GM23338 (cell line): ENCODE data around the gene HADHB. TPM values are rescaled to one million over a fixed set of nuclear protein-coding genes. Genes with fewer than 3 reads are reported as not detected.

Source experiments
- ATAC-seq: fragments of 200-7000 bp; cut with Tn5 transposase; 3 replicates; pipeline ENCODE4 v1.9.1; 2020
- DNase-seq: peaks from one replicate; pipeline ENCODE4 v3.0.0-alpha.2; 2015; ENCODE audit warnings: low spot score
- H2AFZ ChIP-seq: fragments of 200-600 bp; sonication (generic); 2 replicates; pipeline ENCODE4 v1.8.0; 2016; ENCODE audit warnings: antibody characterized with exemption, mild to moderate bottlenecking, moderate library complexity
- H3F3A ChIP-seq: fragments of 200-600 bp; sonication (generic); replicated peaks from 2 replicates; pipeline ENCODE4 v1.8.0; 2017; ENCODE audit warnings: antibody characterized with exemption, mixed run types, low read depth
- H3K27ac ChIP-seq: fragments of 200-600 bp; sonication (generic); 2 replicates; pipeline ENCODE4 v1.6.1; 2016; ENCODE audit warnings: low read depth
- H3K27me3 ChIP-seq: fragments of 200-600 bp; sonication (generic); 2 replicates; pipeline ENCODE4 v1.8.0; 2016; ENCODE audit warnings: mild to moderate bottlenecking, mixed run types, moderate library complexity; ENCODE audit not compliant: insufficient read depth
- H3K36me3 ChIP-seq: fragments of 200-600 bp; sonication (generic); 2 replicates; pipeline ENCODE4 v1.8.0; 2016; ENCODE audit warnings: mild to moderate bottlenecking; ENCODE audit not compliant: insufficient read depth
- H3K4me1 ChIP-seq: fragments of 200-600 bp; sonication (generic); 2 replicates; pipeline ENCODE4 v1.8.0; 2016; ENCODE audit warnings: mild to moderate bottlenecking, moderate library complexity; ENCODE audit not compliant: insufficient read depth
- H3K4me2 ChIP-seq: fragments of 200-600 bp; sonication (generic); 2 replicates; pipeline ENCODE4 v1.7.1; 2017; ENCODE audit warnings: mixed run types
- H3K4me3 ChIP-seq: fragments of 200-600 bp; sonication (generic); 2 replicates; pipeline ENCODE4 v1.6.1; 2016; ENCODE audit warnings: mixed run types
- H3K79me2 ChIP-seq: fragments of 200-600 bp; sonication (generic); replicated peaks from 2 replicates; pipeline ENCODE4 v1.8.0; 2017; ENCODE audit warnings: mild to moderate bottlenecking; ENCODE audit not compliant: insufficient read depth
- H3K9me2 ChIP-seq: fragments of 200-600 bp; sonication (generic); 2 replicates; pipeline ENCODE4 v1.8.0; 2017; ENCODE audit not compliant: insufficient read depth
- H4K20me1 ChIP-seq: fragments of 200-600 bp; sonication (generic); replicated peaks from 2 replicates; pipeline ENCODE4 v1.8.0; 2017; ENCODE audit warnings: mild to moderate bottlenecking; ENCODE audit not compliant: insufficient read depth
- H3K27ac Mint-ChIP-seq: 2 replicates; pipeline ENCODE4 v1.8.0; 2020; ENCODE audit warnings: inconsistent platforms, mild to moderate bottlenecking, moderate library complexity, mixed read lengths
- H3K27me3 Mint-ChIP-seq: 3 replicates; pipeline ENCODE4 v1.8.0; 2022; ENCODE audit warnings: low read depth, mild to moderate bottlenecking, moderate library complexity, mixed read lengths, inconsistent platforms; ENCODE audit not compliant: insufficient read depth, poor library complexity
- H3K36me3 Mint-ChIP-seq: 3 replicates; pipeline ENCODE4 v1.8.0; 2021; ENCODE audit warnings: low read depth, mild to moderate bottlenecking, inconsistent platforms, moderate library complexity, mixed read lengths
- H3K4me1 Mint-ChIP-seq: 3 replicates; pipeline ENCODE4 v1.8.0; 2020; ENCODE audit warnings: mild to moderate bottlenecking, inconsistent platforms, mixed read lengths
- H3K4me3 Mint-ChIP-seq: 3 replicates; pipeline ENCODE4 v1.8.0; 2021; ENCODE audit warnings: moderate library complexity, mild to moderate bottlenecking, inconsistent platforms, mixed read lengths
- H3K9me3 Mint-ChIP-seq: 3 replicates; pipeline ENCODE4 v1.8.0; 2020; ENCODE audit warnings: moderate library complexity, mild to moderate bottlenecking, inconsistent platforms, mixed read lengths
- EZH2 ChIP-seq: fragments of 200-600 bp; sonication (generic); IDR thresholded peaks from one replicate; pipeline ENCODE4 v1.8.0; 2017; ENCODE audit warnings: antibody characterized with exemption, mild to moderate bottlenecking, low read depth; ENCODE audit not compliant: unreplicated experiment
- EZH2phosphoT487 ChIP-seq: fragments of 200-600 bp; sonication (generic); IDR thresholded peaks from one replicate; pipeline ENCODE4 v1.8.1; 2018; ENCODE audit warnings: antibody characterized with exemption; ENCODE audit not compliant: unreplicated experiment
- POLR2AphosphoS5 ChIP-seq: IDR thresholded peaks from 2 replicates; pipeline ENCODE4 v1.6.1; 2016; ENCODE audit warnings: antibody characterized with exemption, low read depth
- REST ChIP-seq: IDR thresholded peaks from one replicate; pipeline ENCODE4 v1.6.1; 2018; ENCODE audit warnings: antibody characterized with exemption; ENCODE audit not compliant: unreplicated experiment
- ZNF331 ChIP-seq: fragments of 250-450 bp; sonication (Bioruptor Pico); IDR thresholded peaks from 2 replicates; pipeline ENCODE4 v1.5.0; 2020; ENCODE audit warnings: low read depth, mild to moderate bottlenecking, moderate library complexity
- ZNF462 ChIP-seq: fragments of 250-450 bp; sonication (Bioruptor Pico); IDR thresholded peaks from 2 replicates; pipeline ENCODE4 v1.5.0; 2020; ENCODE audit warnings: mild to moderate bottlenecking, moderate library complexity
- polyA plus RNA-seq: library from polyadenylated mRNA; unstranded; fragments of >200 nt; fragmentation: Nextera tagmentation; extraction: Ambion mirVana; gene quantifications from 2 replicates; pipeline ENCODE4 v1.2.1, GENCODE V29; 2016
- total RNA-seq: library from RNA; depleted of rRNA; stranded (reverse); fragments of >200 nt; shearing (Covaris generic); gene quantifications from 2 replicates; pipeline ENCODE4 v1.2.3, GENCODE V29; 2014

The HADHB gene
- total and polyA plus RNA-seq, 2 experiments from 2014 or later: 41.1 to 43.4 TPM

- TF ChIP-seq ZNF462 (CRISPR knock-in tag): no peak
- no peak for TF ChIP-seq REST
These were observed 30.0 kb upstream of the HADHB start (continued) for GRCh38 chr2:26214759-26215158.

- no peaks in the 10 kb centered on the region for H3K4me1 ChIP-seq
- H3K27me3 ChIP-seq: no peaks in the 10 kb centered on the region
- no peak overlapping the region for H2AFZ ChIP-seq
- H3K4me2 ChIP-seq: no peak overlapping the region
- ATAC-seq (no peak), DNase-seq (no peak)
- Mint-ChIP-seq H3K27ac (no peak overlapping the region), H3K36me3 (peaks cover 47% of the 10 kb centered on the region), H3K9me3 (no peaks in the 10 kb centered on the region), H3K4me3 (no peak overlapping the region), H3K4me1 (no peaks in the 10 kb centered on the region), H3K27me3 (peaks cover 2% of the 10 kb centered on the region)
- H3K36me3 ChIP-seq: peaks cover 39% of the 10 kb centered on the region
- H3F3A ChIP-seq: no peaks in the 10 kb centered on the region
- H4K20me1 ChIP-seq: peaks cover 12% of the 10 kb centered on the region; the same call in 1 of the 2 replicates
- no peak overlapping the region for H3K27ac ChIP-seq
- H3K4me3 ChIP-seq: no peak overlapping the region
- H3K9me2 ChIP-seq: no peaks in the 10 kb centered on the region
- no peaks in the 10 kb centered on the region for H3K79me2 ChIP-seq
- no peak for TF ChIP-seq ZNF331 (CRISPR knock-in tag)
- no peak for TF ChIP-seq ZNF462 (CRISPR knock-in tag)
- no peak for TF ChIP-seq EZH2phosphoT487
- TF ChIP-seq EZH2: no peak
- TF ChIP-seq POLR2AphosphoS5: no peak
These were observed 28.9 kb upstream of the HADHB start for GRCh38 chr2:26215833-26216232.
